GM12865 (cell line): ENCODE data around the gene ARHGAP6.

Experiments
- DNase-seq: peaks from one replicate; pipeline ENCODE4 v3.0.0; 2010; ENCODE audit warnings: low read depth
- H3K4me3 ChIP-seq: 2 replicates; pipeline ENCODE4 v1.5.1; 2011; ENCODE audit warnings: mild to moderate bottlenecking, low read depth, low read length, control low read depth
- TF ChIP-seq, protein P1 (sequence below): IDR thresholded peaks from 2 replicates; pipeline ENCODE4 v1.5.1; 2011; ENCODE audit warnings: low read length, control low read depth, low read depth, inconsistent platforms; ENCODE audit not compliant: insufficient read depth; ENCODE audit errors: missing control alignments

ARHGAP6 gene

DNA sequence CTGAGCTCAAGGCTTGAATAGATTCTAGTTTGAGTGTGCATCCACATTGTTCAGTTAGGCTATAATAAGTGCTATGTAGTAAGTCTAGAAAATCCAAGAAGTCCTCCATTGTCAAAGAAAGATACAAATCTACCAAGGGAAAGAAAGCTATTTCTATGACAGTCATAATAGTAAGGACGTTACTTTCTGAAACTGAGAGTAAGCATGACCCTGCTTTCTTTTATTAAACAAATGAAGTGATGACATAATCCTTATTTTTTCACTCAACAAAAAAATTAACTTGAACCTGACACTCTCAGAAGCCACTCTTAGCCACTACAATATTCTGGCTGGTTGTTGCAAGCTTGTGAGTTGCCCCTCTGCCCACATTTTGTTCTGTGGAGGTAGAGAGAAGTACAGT, 406.3 kb downstream of the ARHGAP6 start:
- TF ChIP-seq, protein P1, sequence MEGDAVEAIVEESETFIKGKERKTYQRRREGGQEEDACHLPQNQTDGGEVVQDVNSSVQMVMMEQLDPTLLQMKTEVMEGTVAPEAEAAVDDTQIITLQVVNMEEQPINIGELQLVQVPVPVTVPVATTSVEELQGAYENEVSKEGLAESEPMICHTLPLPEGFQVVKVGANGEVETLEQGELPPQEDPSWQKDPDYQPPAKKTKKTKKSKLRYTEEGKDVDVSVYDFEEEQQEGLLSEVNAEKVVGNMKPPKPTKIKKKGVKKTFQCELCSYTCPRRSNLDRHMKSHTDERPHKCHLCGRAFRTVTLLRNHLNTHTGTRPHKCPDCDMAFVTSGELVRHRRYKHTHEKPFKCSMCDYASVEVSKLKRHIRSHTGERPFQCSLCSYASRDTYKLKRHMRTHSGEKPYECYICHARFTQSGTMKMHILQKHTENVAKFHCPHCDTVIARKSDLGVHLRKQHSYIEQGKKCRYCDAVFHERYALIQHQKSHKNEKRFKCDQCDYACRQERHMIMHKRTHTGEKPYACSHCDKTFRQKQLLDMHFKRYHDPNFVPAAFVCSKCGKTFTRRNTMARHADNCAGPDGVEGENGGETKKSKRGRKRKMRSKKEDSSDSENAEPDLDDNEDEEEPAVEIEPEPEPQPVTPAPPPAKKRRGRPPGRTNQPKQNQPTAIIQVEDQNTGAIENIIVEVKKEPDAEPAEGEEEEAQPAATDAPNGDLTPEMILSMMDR, result no peak
- no peak for DNase-seq
- no peak overlapping the region for H3K4me3 ChIP-seq

DNA sequence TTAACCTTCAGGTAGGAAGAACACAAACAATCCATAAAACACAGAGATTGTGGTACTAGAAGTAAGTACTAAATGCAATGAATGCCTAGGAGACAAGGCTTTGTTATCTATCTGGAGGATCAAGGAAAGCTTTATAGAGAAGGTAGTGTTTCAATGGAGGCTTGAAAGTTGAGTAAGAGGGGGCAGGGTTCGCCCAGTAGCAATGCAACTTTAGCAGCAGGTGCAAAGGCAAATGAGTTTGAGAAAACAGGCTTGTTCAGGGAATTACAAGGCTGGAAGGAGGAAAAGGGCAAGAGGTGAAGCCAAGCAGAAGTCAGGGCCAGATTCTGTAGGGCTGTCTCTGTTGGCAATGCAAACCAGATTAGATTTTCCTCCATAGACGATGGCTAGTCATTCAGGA, 408.0 kb downstream of the ARHGAP6 start:
- no peak for DNase-seq
- H3K4me3 ChIP-seq, result no peak overlapping the region
- TF ChIP-seq, protein P1, result no peak

DNA sequence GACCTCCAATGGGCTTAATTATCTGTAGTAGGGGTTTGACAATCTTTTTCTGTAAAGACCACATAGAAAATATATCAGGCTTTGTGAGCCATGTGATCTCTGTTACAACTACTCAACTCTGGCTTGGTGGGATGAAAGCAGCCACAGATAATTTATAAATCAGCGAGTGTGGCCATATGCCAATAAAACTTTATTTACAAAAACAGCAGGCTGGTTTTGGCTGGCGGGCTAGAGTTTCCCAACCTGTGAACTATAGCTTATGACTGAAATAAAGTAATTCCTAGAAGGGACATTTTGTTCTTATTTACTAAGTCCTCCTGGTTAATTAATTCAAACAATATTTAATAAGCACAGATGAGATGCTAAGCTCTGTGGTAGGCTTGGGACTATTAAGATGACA, 408.4 kb downstream of the ARHGAP6 start:
- H3K4me3 ChIP-seq, result no peak overlapping the region
- TF ChIP-seq, protein P1, result no peak
- DNase-seq, result no peak

DNA sequence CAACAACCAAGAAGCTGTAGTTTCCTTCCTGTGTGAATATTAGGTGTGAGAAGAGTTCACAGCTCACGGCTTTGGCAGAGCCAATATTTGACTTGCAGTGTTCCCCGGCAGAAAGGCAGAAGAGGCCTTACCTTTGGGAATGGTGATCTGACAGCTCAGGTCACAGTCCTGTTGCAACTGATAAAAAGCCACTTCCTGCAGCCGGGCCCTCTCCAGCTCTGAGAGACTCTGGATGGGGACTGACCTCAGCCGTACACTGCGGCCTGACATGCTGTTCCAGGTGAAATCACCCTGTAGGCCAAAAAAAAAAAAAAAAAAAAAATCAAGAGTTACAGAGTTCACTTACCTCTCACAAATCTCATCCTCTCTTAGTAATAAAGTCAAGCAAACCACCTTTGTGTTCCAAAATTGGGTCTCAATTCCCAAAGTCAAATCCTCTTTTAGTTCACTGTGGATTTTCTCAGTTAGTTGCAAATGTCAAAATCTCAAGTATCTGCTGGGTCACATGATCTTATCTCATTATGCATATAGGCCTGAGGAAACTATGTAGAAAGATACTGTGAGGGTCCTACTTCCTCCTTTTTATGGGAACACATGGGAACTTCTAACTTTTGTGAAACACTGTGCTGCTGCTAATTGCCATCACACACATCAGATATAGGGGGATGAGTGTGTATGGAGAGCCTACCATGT, 411.2 kb downstream of the ARHGAP6 start:
- TF ChIP-seq, protein P1, result no peak
- H3K4me3 ChIP-seq, result no peak overlapping the region
- no peak for DNase-seq

DNA sequence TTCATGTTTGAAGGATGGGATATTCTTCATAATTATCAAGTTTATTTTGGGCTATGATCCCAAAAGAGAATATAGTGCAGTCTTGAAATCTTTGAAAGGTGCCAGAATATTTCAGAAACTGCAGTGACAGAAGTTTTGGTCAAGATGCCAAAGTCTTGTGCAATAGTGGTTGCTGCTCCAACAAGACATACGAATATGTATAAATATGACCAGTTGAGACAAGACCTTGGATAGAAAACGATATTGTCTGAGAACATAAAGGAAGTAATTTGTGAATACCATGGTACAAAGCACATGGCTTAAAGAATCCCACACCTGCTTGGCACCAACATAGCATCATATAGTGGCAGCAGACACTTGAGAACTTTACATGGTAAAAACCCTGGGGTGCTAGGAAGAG, 421.1 kb downstream of the ARHGAP6 start:
- no peak overlapping the region for H3K4me3 ChIP-seq
- DNase-seq, result no peak
- TF ChIP-seq, protein P1, result no peak

DNA sequence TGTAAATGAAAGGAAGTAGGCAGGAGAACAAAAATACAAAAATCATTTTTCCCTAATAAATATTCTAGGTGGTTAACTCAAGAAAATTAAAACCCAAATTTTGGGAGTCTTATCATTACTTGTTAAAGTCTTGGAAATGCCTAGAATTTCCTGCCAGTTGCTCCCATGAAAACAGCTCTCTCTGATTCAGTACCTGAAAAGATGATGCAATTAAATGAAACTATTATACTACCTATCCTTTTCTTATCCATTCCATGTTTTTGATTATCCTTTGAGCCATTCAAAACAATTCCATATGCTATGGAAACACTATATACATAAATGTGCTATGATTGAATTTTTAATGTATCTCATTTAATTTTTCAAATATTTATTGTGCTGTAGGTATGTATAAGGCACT, 423.0 kb downstream of the ARHGAP6 start:
- TF ChIP-seq, protein P1, result no peak
- DNase-seq, result no peak
- H3K4me3 ChIP-seq, result no peak overlapping the region

DNA sequence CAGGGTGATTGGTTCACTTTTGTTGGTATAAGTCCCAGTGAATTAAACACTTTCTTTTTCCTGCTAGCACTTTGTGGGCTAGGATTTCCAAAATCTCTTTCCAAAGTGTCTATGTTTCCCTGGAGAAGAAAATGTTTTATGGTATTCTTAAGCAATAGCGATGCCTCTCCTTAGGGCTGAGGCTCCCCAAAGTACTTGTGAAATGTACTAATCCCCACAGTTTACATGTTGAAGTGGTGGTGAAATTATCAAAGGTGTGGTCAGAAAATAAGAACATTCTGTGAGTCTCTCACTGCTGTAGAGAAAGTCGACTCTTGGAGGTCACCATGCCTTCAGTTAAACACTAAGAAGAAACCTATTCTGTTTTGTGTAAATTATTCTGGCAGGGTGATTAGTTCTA, 424.0 kb downstream of the ARHGAP6 start:
- DNase-seq, result no peak
- H3K4me3 ChIP-seq, result no peak overlapping the region
- TF ChIP-seq, protein P1, result no peak
